Pancreas (tissue), 10 donors: ENCODE measurements around the gene CFAP20. TPM values are rescaled to one million over a fixed set of nuclear protein-coding genes. Genes with fewer than 3 reads are reported as not detected.
A peak's percentile ranks its signal among the peaks of the same experiment; 100 is the strongest.

ENCODE experiments used
- ATAC-seq, 4 donors: fragments of 200-7000 bp; cut with Tn5 transposase; one replicate each; pipeline versions ENCODE4 v1.8.0 to v1.9.1; 2020; ENCODE audit warnings: mild to moderate bottlenecking in 4 of 4, moderate library complexity in 4 of 4
- DNase-seq, 6 donors: peaks; one replicate each; pipeline ENCODE4 v3.0.0-alpha.2; 2020
- FAIRE-seq: peaks from 2 replicates; lab custom pipeline; 2012; peaks lifted over from hg19 to GRCh38; lab: Jason Lieb, UNC
- H3K27ac ChIP-seq, 4 donors: fragments of 200-600 bp; sonication (generic); 1 replicate in 3 of 4; 2 replicates in 1 of 4; pipeline versions ENCODE4 v1.5.0 to v1.8.0; 2020
- H3K27me3 ChIP-seq, 4 donors: fragments of 200-600 bp; one replicate each; pipeline ENCODE4 v1.8.0; 2021
- H3K36me3 ChIP-seq, 3 donors: fragments of 200-600 bp; sonication (generic) in 1 of 3; one replicate each; pipeline versions ENCODE4 v1.5.0 to v1.8.0; 2020 to 2021
- H3K4me1 ChIP-seq, 3 donors: fragments of 200-600 bp; one replicate each; pipeline ENCODE4 v1.8.0; 2021
- H3K4me3 ChIP-seq, 4 donors: fragments of 200-600 bp; sonication (generic) in 2 of 4; one replicate each; pipeline versions ENCODE4 v1.5.0 to v1.8.0; 2020 to 2021
- H3K9me3 ChIP-seq, 4 donors: fragments of 200-600 bp; one replicate each; pipeline ENCODE4 v1.8.0; 2021
- CTCF ChIP-seq, 4 donors: fragments of 200-600 bp; sonication (generic) in 3 of 4; IDR thresholded peaks; one replicate each; pipeline versions ENCODE4 v1.5.0 to v1.8.0; 2021; ENCODE audit warnings: antibody characterized with exemption in 4 of 4
- WGBS, 2 donors: extraction: QIAGEN DNeasy Blood & Tissue Kit; methylation state at CpG; one replicate each; pipeline ENCODE4 v1.1.7; 2013; 5-methylcytosine and 5-hydroxymethylcytosine counted together
- intact Hi-C, 3 donors: fragments of 100-400 bp; cut with DNase I; formaldehyde crosslinking; loops; one replicate each; pipeline versions ENCODE4 v1.11.1 to v1.14.2; 2022
- polyA plus RNA-seq, 2 donors: library from polyadenylated mRNA; stranded (reverse); fragments of 200-250 nt; gene quantifications; one replicate each; pipeline ENCODE4 v1.2.3, GENCODE V29; 2013
- total RNA-seq, 6 donors: library from RNA; stranded (reverse); fragmentation: NEBNext Ultra II Directional in 4 of 6; extraction: Animal tissue kit (Norgen Biotek cat#: 25700) in 4 of 6; gene quantifications; one replicate each; pipeline versions ENCODE4 v1.2.1 to v1.2.4, GENCODE V29; 2021 to 2023
- donor health status: healthy with polysubstance abuse.
- donor health status: DM: no; HTN: no; CAD: no; lungs with moderate emphysema.
- donor health status: DM: no; HTN: no; CAD: no.
- donor health status: control.
- donor health status: control.
- donor health status: Bipolar disorder and iron deficiency.
- donor health status: DM: yes; HTN: yes; CAD: no.
- donor health status: DM: no; HTN: no; CAD: no.
- donor health status: DM: no; HTN: no; CAD: no.
- donor health status: DM: yes; HTN: yes; CAD: no.

CFAP20 gene
- total and polyA plus RNA-seq, 8 donors = 5.2 to 23.2 (median 8.3) TPM

- no peak overlapping the region for H3K4me3 ChIP-seq
- FAIRE-seq = no peak
- peaks cover 5 to 19% (median 12%) of the 10 kb centered on the region in 3 donors for H3K36me3 ChIP-seq
- DNase-seq = no peak
- H3K27me3 ChIP-seq = no peaks in the 10 kb centered on the region
- H3K9me3 ChIP-seq = no peaks in the 10 kb centered on the region
- ATAC-seq = peak in 1 of 4 donors; percentile 16
- 30 to 32% methylated on average over 5 of the region's 5 CpGs for WGBS, 2 donors
- intact Hi-C loops = no loop called here
- TF ChIP-seq CTCF (IDR thresholded peaks at IDR 0.05) = no peak
- peak overlapping the region in 1 of 4 donors; percentile 28 for H3K27ac ChIP-seq
- H3K4me1 ChIP-seq = peaks cover 13 to 31% (median 26%) of the 10 kb centered on the region in 3 donors
Measured at GRCh38 chr16:58118801-58119508, 10.2 kb downstream of the CFAP20 start.

GRCh38 chr16:58116529-58116928, 12.7 kb downstream of the CFAP20 start:
- 95 to 96% methylated on average over 6 of the region's 6 CpGs for WGBS, 2 donors
- Histone ChIP-seq H3K36me3 (peaks cover 5 to 32% (median 18%) of the 10 kb centered on the region in 3 donors), H3K4me1 (peaks cover 6 to 25% (median 22%) of the 10 kb centered on the region in 3 donors), H3K4me3 (no peak overlapping the region), H3K9me3 (no peaks in the 10 kb centered on the region), H3K27ac (no peak overlapping the region), H3K27me3 (no peaks in the 10 kb centered on the region)
- TF ChIP-seq CTCF (IDR thresholded peaks at IDR 0.05) = no peak
- DNase-seq = no peak
- no peak for FAIRE-seq
- no peak for ATAC-seq
- intact Hi-C loops = no loop called here

GRCh38 chr16:58116081-58116480, 13.1 kb downstream of the CFAP20 start:
- no peaks in the 10 kb centered on the region for H3K9me3 ChIP-seq
- H3K4me3 ChIP-seq = no peak overlapping the region
- H3K36me3 ChIP-seq = peaks cover 5 to 32% (median 18%) of the 10 kb centered on the region in 3 donors
- H3K27me3 ChIP-seq = no peaks in the 10 kb centered on the region
- DNase-seq (no peak), ATAC-seq (no peak), FAIRE-seq (no peak)
- H3K4me1 ChIP-seq = peaks cover 2 to 21% (median 19%) of the 10 kb centered on the region in 3 donors
- intact Hi-C loops = no loop called here
- WGBS, 2 donors = 82 to 87% methylated on average over 6 of the region's 6 CpGs
- no peak for TF ChIP-seq CTCF (IDR thresholded peaks at IDR 0.05)
- no peak overlapping the region for H3K27ac ChIP-seq

DNA sequence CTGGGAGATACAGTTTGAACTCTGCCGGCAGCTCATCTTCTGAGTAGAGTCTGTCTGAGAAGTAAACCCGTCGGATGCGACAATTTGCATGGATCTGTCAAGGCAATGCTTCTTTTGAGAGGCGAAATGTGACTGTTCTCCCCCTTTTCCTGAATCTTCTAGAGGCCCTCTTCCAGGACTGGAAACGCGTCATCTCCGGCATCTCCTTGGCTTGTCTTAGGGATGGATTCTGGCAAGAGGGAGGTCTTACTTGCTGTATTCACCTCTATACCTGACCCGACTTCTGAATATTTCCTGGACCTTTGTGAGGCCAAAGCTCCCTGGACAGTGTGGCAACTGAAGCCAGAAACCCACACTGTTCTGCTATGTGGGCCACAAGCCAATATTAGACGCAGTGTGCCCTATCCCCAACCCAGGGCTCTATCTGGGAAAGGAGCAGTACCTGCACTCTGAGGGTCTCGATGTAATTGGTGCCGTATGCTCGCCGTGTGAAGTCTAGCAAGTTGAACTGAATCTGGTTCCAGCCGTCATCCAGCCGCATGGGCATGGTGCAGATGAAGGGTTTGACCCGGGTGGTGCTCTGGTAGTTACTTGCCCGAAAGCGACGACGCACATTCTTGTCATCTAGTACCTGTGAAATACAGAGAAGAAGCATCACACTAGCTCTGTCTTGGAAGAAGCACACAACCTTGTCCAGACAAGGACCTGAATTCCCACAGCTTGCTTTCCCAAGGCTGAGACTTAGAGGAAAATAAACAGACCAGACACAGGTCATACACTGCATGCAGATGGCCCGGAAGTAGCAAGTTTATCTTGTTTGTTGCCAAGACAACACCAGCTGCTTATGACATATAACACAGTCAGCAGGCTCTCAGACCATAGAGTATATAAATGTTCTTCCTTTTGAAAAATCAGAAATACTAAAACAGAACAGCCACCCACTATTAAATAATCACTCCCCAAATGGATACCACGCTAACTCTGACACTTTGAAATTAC, 14.1 kb downstream of the CFAP20 start:
- H3K9me3 ChIP-seq = no peaks in the 10 kb centered on the region
- DNase-seq (no peak), FAIRE-seq (no peak), ATAC-seq (peak in 3 of 4 donors; percentile 42 to 71 (median 60))
- H3K4me3 ChIP-seq = no peak overlapping the region
- H3K27ac ChIP-seq = no peak overlapping the region
- H3K4me1 ChIP-seq = peaks cover 0 to 14% (median 11%) of the 10 kb centered on the region in 3 donors
- TF ChIP-seq CTCF (IDR thresholded peaks at IDR 0.05) = no peak
- 86 to 90% methylated on average over 23 of the region's 23 CpGs for WGBS, 2 donors
- intact Hi-C loops = no loop called here
- H3K36me3 ChIP-seq = peaks cover 5 to 32% (median 18%) of the 10 kb centered on the region in 3 donors
- no peaks in the 10 kb centered on the region for H3K27me3 ChIP-seq
